ENCODE results near the gene TTC4. TPM values are rescaled to one million over a fixed set of nuclear protein-coding genes. Genes with fewer than 3 reads are reported as not detected.

The TTC4 gene
- polyA plus RNA-seq, 1 of the 3 experiments (the other 2 are of a cell fraction) = 17.9 TPM

DNA sequence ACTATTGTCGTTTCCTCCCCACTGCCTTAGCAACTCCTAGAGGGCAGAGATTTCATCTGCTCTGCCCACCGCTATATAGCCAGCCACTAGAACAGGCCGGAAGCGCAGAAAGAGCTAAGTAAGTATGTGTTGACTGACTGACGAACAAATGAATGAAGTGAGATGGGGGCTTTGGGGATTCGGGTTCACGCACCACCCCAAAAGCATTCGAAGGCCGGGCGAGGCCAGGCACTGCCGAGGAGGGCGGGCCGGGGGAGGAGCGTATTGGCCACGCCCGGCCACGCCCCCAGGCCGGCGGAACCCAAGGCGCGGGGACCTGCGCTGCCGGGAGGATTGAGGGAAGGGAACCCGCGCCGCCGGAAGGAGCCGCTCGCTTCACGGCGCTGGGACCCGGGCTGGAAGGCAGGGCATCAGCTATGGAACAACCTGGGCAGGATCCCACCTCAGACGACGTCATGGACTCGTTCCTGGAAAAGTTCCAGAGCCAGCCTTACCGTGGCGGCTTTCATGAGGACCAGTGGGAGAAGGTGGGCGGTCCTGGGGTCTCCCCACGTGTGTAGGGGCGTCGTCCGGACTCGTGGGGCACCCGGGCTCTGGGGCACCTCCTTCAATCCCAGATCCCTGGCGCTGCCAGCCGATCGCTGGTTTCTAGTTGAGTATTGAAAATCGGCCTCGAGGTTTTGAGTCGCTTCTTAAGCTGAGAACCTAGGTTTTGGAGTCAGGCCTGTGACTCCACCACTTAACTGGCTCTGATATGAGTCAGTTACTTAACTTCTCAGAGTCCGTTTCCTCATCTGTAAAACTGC, at the start of gene TTC4 (continued):
- TF ChIP-seq, protein P1, sequence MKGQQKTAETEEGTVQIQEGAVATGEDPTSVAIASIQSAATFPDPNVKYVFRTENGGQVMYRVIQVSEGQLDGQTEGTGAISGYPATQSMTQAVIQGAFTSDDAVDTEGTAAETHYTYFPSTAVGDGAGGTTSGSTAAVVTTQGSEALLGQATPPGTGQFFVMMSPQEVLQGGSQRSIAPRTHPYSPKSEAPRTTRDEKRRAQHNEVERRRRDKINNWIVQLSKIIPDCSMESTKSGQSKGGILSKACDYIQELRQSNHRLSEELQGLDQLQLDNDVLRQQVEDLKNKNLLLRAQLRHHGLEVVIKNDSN (IDR thresholded peaks at IDR 0.05; ENCODE audit: borderline replicate concordance, low read depth) = peak; percentile 69
- TF ChIP-seq SIN3A (IDR thresholded peaks at IDR 0.05; ENCODE audit: borderline replicate concordance, low read depth, low read length) (peak; percentile 86; the same call in 1 of the 2 replicates), RXRA (IDR thresholded peaks at IDR 0.05; ENCODE audit: borderline replicate concordance, low read depth) (no peak), NFIC (IDR thresholded peaks at IDR 0.05; ENCODE audit: borderline replicate concordance) (no peak), RFX5 (IDR thresholded peaks at IDR 0.05; ENCODE audit: low read length) (no peak), FOXM1 (IDR thresholded peaks at IDR 0.05; ENCODE audit: low read depth) (no peak), ELF1 (IDR thresholded peaks at IDR 0.05) (peak; percentile 59; the same call in 1 of the 2 replicates), GABPA (IDR thresholded peaks at IDR 0.05; ENCODE audit: low read depth) (peak; percentile 99), SMC3 (IDR thresholded peaks at IDR 0.05; ENCODE audit: low read depth, low read length) (peak; percentile 22; the same call in 1 of the 2 replicates), POLR2AphosphoS5 (IDR thresholded peaks at IDR 0.05; ENCODE audit: low read depth, low read length) (peak; percentile 94)
- TF ChIP-seq, protein P2, sequence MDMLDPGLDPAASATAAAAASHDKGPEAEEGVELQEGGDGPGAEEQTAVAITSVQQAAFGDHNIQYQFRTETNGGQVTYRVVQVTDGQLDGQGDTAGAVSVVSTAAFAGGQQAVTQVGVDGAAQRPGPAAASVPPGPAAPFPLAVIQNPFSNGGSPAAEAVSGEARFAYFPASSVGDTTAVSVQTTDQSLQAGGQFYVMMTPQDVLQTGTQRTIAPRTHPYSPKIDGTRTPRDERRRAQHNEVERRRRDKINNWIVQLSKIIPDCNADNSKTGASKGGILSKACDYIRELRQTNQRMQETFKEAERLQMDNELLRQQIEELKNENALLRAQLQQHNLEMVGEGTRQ (IDR thresholded peaks at IDR 0.05; ENCODE audit: borderline replicate concordance, low read depth, low read length) = no peak

DNA sequence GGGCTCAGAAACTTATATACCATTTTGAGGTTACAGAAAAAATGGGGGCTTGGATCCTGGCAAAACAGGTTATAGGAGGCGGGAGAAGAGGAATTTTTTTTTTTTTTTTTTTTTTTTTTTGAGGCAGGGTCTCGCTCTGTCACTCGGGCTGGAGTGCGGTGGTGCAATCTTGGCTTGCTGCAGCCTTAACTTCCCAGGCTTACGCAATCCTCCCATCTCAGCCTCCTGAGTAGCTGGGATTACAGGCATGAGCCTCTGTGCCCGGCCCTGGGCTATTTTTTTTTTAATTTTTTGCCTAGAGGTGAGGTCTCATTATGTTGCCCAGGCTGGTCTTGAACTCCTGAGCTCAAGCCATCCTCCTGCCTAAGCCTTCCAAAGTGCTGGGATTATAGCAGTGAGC, 49.3 kb upstream of the TTC4 start:
- no peaks in the 10 kb centered on the region for H3K27me3 ChIP-seq (ENCODE audit: insufficient read depth)
- ChIA-PET POLR2A (no interaction called here), CTCF (no interaction called here)
- 79% methylated on average over 6 of the region's 6 CpGs for WGBS (ENCODE audit: low lambda C conversion rate)
- no peaks in the 10 kb centered on the region for H3K9me3 ChIP-seq
- TF ChIP-seq, protein P1 (IDR thresholded peaks at IDR 0.05; ENCODE audit: borderline replicate concordance, low read depth) = no peak
- TF ChIP-seq NFIC (IDR thresholded peaks at IDR 0.05; ENCODE audit: borderline replicate concordance) = no peak
- no peak for TF ChIP-seq SIN3A (IDR thresholded peaks at IDR 0.05; ENCODE audit: borderline replicate concordance, low read depth, low read length)
- TF ChIP-seq, protein P3, sequence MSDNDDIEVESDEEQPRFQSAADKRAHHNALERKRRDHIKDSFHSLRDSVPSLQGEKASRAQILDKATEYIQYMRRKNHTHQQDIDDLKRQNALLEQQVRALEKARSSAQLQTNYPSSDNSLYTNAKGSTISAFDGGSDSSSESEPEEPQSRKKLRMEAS (IDR thresholded peaks at IDR 0.05; ENCODE audit: low read depth) = no peak
- no peak for TF ChIP-seq TCF12 (IDR thresholded peaks at IDR 0.05)
- H4K20me1 ChIP-seq (ENCODE audit: insufficient read depth) = no peaks in the 10 kb centered on the region
- H3K4me2 ChIP-seq = no peak overlapping the region
- no peaks in the 10 kb centered on the region for H3K79me2 ChIP-seq (ENCODE audit: insufficient read depth)
- H2AFZ ChIP-seq (ENCODE audit: low read depth) = no peak overlapping the region
- H3F3A ChIP-seq (replicated peaks; ENCODE audit: insufficient read depth) = no peaks in the 10 kb centered on the region
- DNase-seq = no peak
- no peak overlapping the region for H3K27ac ChIP-seq (ENCODE audit: low read depth in 2 of 2, low read length in 1 of 2)
- H3K36me3 ChIP-seq (replicated peaks in 1 of 2; ENCODE audit: control insufficient read depth in 1 of 2, insufficient read depth in 2 of 2, low read length in 1 of 2) = no peaks in the 10 kb centered on the region
- H3K9me2 ChIP-seq = no peaks in the 10 kb centered on the region
- H3K4me1 ChIP-seq (ENCODE audit: control insufficient read depth in 1 of 2, insufficient read depth in 2 of 2, low read depth in 1 of 2, low read length in 1 of 2) = no peaks in the 10 kb centered on the region
- H3K9ac ChIP-seq = no peak overlapping the region
- no peak overlapping the region for H3K4me3 ChIP-seq (ENCODE audit: low read depth in 2 of 2, low read length in 1 of 2)
